NCI-H226 (cell line): Measurements from ENCODE around the gene DMC1.
"Not testable (repeated sequence)": the region's sequence is repeated elsewhere in the genome, so short reads cannot be mapped to it uniquely, and the experiment has no call there.

Source experiments
- DNase-seq: peaks from one replicate; pipeline ENCODE4 v3.0.0-alpha.2; 2015

The DMC1 gene

GRCh38 chr22:38497869-38498268 lies 72.1 kb downstream of the DMC1 start:
- no peak for DNase-seq

- DNase-seq: no peak
Measured at GRCh38 chr22:38494939-38495338, 75.0 kb downstream of the DMC1 start.

DNA sequence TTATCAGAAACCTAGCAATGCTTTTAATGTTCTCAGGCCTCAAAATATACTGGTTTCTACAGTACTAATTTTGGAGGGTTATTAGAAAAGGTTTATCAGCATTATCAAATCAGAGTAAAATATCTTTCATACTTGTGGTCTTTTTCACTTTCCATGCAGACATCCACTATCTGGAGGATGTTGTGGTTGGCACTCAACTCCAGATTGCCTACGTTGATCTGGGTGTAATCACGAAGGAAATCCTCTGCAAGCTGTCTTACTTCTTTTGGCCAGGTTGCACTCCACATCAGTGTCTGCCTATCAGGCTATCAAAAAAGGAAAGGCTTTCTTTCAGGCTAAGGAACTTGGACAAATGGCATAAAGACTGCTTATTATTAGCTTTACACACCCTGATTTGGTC lies 75.5 kb downstream of the DMC1 start:
- peak; percentile 2 for DNase-seq

GRCh38 chr22:38491707-38492348 lies 78.2 kb downstream of the DMC1 start:
- DNase-seq: no peak

- peak; percentile 36 for DNase-seq
Measured at GRCh38 chr22:38490915-38491314, 79.1 kb downstream of the DMC1 start.

DNA sequence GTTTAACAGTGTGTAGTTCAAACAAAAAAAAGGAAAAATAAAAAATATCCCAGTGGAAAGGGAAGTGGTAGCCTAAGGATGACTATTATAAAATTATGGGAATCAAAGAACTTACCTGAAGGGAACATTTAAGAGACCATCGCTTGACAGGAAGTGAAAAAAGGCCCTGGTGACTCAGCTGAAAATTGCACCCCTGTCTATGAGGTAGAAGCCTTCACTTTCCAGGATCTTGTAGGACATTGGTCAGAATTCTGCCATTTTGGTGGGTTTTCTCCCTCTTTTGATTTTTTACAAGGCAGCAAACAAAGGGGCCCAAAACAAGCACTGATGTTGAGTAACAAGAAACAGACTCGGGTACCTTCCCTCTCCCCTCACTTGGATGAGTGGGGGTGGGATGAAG lies 79.5 kb downstream of the DMC1 start:
- no peak for DNase-seq

DNA sequence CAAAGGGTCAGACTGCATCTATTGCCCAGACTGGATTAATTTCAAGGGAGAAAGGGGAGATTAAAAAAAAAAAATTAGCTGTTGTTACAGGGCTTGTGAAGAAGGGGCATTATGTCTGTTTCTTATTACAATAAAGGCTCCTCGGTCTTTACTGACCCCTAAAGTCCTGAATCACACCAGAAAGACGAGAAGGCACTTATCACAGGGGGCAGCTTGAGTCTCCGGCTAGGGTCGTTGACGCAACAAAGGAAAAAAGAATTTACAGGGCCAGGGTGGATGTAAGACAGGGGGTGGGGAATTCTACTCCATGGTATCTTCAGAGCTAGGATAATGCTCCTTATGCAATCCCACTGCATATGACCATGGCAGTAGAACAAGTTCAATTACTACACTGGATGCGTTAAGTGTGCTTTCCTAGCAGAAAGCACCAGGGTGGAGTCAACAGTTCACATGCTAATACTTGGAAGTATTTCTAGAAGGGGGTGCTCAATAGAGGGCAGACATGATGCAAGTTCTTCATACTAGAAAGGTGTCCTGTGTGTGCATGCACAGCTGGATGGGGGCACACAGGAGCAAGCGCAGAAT lies 80.3 kb downstream of the DMC1 start:
- DNase-seq: no peak

DNA sequence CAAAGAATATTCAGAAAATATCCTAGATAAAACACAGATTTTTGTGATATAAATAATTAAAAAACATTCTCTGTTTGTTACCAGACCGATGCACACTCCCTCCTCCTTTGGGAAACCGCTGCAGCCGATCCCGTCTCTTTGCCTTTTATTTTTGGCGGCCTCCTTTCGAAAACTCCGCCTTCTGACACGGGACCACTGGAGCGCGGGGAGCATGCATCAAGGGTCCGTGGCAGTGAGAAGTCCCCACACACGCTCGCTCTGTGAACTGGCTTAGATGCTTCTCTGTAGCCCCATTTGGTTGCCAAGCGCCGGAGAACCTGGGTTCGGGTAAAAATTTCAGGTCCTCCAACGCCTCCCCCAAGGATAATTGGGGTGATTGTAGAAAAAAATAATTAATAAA lies 80.8 kb downstream of the DMC1 start:
- DNase-seq: no peak

DNA sequence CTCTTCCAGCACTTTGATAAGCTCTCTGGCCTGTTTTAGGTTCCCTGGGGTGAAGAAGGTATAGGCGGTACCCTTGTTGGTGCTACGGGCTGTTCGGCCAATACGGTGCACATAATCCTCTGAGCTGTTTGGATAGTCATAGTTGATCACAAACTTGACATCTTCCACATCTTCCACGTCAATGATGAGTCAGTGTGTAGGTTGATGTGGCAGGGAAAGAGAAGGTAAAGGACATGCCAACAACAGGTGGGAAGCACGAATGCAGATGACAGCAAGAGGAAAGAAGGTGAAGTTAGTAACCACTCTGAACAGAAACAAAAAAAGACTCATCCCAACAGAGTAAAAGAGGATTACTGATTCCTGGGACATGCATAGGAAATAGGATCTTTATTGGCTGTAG lies 82.0 kb downstream of the DMC1 start:
- no peak for DNase-seq

DNA sequence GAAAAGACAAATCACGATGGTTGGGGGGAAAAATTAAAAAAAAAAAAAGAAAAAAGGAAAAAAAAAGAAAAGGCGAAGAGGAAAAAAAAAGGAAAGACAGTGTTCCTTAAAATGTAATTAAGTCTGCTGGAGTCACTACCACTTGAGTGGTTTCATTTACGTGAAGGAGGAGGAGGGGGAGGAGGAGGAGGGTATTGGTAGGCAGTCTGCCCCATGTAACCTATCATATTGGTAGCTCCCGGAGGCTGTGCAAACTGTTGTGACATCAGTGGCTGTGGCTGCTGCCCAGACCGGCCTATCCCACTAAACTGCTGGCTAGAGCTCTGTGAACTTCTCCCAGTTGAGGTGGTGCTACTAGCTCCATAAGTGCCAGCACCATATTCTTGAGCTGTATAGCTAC lies 84.2 kb downstream of the DMC1 start:
- DNase-seq: no peak

- no peak for DNase-seq
Measured at GRCh38 chr22:38484244-38484643, 85.7 kb downstream of the DMC1 start.

DNA sequence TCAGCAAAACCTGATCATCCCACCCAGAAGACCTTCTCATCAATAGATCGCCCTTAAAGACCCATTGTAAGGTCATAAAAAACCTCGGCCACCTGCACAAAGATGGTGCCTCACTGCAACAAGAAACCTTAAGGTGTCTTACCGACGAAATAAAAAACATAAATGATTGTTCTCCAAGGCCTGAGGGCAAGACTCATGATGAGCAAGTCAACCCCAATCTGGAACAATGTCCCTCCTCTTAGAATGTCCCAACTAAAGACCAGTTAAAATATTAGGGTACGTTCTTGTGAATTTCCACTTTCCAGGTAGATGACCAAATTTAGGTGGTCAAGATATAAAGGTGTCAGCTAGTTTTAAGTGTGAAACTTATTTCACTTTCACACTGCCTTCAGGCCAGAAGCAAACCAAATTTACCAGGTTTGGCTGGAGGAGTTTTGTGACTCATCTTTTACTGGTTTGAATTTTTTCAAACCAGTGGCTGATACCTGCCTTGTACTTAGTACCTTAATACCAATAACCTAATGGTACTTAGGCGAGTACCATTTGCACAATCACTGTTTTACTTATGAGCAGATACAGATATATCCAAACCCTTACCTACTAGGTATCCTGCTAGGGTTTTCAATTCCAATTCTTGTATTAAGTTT lies 87.2 kb downstream of the DMC1 start:
- no peak for DNase-seq

DNA sequence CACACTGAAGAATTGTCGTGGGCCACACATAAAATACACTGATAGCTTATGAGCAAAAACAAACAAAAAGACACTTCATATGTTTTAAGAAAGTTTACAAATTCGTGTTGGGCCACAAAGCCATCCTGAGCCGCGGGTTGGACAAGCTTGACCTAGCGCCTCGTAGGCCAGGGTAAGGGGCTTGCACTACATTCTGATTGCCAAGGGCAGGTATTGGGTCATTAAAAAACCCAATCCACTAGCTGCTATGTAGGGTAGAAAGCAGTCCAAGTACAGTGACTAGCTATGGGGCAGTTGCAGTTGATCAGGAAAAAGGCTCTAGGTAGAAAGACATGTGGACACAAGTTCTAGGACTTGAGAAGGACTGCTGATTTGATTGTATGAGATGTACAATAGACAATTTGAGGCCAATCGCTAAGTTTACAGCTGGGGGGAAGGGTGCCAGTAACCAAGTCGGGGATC lies 88.1 kb downstream of the DMC1 start:
- DNase-seq: no peak

- DNase-seq: no peak
Measured at GRCh38 chr22:38481162-38481870, 88.7 kb downstream of the DMC1 start.

DNA sequence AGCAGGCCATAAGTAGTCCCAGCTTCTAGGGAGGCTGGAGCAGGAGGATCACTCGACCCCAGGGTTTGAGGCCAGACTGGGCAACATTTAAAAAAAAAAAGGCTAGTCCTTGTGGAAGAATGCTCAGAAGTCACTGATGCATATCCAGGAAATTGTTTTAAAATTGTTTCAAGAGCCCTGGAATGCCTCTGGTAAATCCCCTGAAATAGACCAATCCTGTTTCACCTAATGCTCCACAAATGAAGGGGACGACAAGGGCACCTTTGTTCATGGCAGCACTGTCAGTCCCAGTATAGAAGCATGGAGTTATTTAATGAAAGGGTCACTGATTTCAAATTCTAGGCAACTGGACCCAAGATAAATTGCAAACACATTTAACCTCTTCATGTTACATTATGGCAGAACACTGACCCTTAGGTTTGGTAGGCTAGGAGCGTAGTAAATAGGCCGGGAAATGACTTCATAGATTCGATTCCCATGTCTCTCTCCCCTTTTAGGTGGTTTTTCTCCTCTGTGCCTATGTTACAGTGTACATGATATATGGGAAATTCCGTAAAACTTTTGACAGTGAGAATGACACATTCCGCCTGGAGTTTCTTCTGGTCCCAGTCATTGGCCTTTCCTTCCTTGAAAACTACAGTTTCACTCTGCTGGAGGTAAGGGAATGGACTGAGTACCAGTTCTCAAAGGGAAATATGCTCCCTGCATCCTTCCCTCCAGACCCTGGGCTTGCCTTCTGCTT lies 90.7 kb downstream of the DMC1 start:
- DNase-seq: no peak

GRCh38 chr22:38477585-38477984 lies 92.4 kb downstream of the DMC1 start:
- DNase-seq: no peak

GRCh38 chr22:38474003-38474607 lies 95.9 kb downstream of the DMC1 start:
- no peak for DNase-seq

DNA sequence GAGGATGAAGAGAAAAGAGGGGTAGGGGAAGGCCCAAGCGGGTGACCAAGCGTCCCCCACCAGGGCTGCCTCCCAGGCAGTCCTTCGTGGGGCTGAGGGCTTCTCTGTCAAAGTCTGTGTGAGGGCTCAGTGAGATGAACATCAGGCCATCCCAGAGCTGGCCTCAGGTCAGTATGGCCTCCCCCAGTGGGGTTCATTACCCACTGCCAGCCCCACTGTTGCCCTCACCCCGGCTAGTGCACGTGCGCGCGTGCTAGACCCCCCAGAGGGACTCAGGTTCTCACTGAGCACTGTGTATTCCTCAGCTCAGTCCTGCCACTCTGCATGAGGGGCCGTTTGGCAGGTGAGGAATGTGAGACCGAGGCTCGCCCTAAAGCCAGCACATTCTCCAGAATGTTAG lies 98.7 kb downstream of the DMC1 start:
- no peak for DNase-seq

DNA sequence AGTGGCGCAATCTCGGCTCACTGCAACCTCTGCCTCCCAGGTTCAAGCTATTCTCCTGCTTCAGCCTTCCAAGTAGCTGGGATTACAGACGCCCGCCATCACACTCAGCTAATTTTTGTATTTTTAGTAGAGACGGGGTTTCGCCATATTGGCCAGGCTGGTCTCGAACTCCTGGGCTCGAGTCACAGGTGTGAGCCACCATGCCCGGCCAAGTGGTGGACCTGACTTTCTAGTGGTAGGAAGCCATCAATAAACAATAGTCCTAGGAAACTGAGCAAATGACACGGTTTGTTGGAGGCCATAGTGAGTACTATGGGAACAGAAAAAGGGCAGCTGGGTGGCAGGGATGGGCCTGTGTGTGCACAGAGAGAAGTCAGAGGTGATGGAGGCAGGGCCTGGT lies 99.8 kb downstream of the DMC1 start:
- not testable (repeated sequence) for DNase-seq

DNA sequence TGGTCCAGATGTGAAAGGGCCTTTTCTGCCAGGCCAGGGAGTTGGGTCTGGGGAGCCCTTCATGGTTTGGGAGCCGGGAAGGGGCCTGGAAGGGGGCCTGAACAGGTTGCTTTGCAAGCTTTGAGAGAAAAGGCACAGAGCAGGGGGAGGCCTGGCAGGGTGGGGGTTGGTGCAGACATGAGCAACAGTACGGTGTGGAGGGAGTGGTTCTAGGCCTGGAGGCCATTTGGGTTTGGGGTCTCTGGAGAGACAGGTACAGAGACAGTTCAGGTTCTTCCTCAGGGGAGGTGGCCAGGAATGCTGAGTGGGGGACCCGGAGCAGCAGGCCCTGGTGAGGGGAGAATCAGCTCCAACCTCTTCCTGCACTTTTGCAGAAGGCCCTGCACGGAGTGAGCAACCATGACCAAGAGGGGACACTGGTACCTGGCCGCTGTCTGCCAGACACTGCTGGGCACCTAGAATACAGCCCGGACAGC lies 100.6 kb downstream of the DMC1 start:
- DNase-seq: no peak
